GM18517 (cell line): ENCODE measurements around the gene CKB.

Source experiments
- ATAC-seq: cut with Tn5 transposase; IDR thresholded peaks from one replicate; pipeline ENCODE4 v1.9.1; 2021; ENCODE audit warnings: mild to moderate bottlenecking, moderate library complexity; ENCODE audit not compliant: unreplicated experiment

Gene CKB

GRCh38 chr14:103522649-103523574 is at the start of gene CKB:
CKB (minus strand) TSS chr14:103522830; CDS start chr14:103522493, 337 bp downstream.
- ATAC-seq, result no peak

- no peak for ATAC-seq
Observed at GRCh38 chr14:103569408-103569807, 46.8 kb upstream of the CKB start.

- ATAC-seq, result no peak
Observed at GRCh38 chr14:103568952-103569351, 46.3 kb upstream of the CKB start.

- ATAC-seq, result no peak
Observed at GRCh38 chr14:103563844-103564505, 41.3 kb upstream of the CKB start.

- no peak for ATAC-seq
Observed at GRCh38 chr14:103563226-103563620, 40.6 kb upstream of the CKB start.

GRCh38 chr14:103562429-103563225 is 40.0 kb upstream of the CKB start, which contains the start of the genes BAG5 and COA8:
BAG5 (minus strand) TSS chr14:103562657; CDS start chr14:103561164, 1,493 bp downstream.
COA8 (plus strand) TSS chr14:103562960; CDS start chr14:103563002, 42 bp downstream.
- peak; percentile 78 for ATAC-seq

- ATAC-seq, result peak; percentile 28
Observed at GRCh38 chr14:103562179-103562428, 39.5 kb upstream of the CKB start.

- no peak for ATAC-seq
Observed at GRCh38 chr14:103561381-103562178, 39.0 kb upstream of the CKB start.

GRCh38 chr14:103560691-103561090 is 38.1 kb upstream of the CKB start:
- ATAC-seq, result no peak

GRCh38 chr14:103559766-103560165 is 37.1 kb upstream of the CKB start:
- no peak for ATAC-seq

GRCh38 chr14:103558071-103558882 is 35.6 kb upstream of the CKB start:
- ATAC-seq, result no peak

- no peak for ATAC-seq
Observed at GRCh38 chr14:103556946-103557758, 34.5 kb upstream of the CKB start.

- no peak for ATAC-seq
Observed at GRCh38 chr14:103555559-103556337, 33.1 kb upstream of the CKB start.

- no peak for ATAC-seq
Observed at GRCh38 chr14:103552846-103553210, 30.2 kb upstream of the CKB start.

- ATAC-seq, result no peak
Observed at GRCh38 chr14:103552011-103552845, 29.6 kb upstream of the CKB start.

- ATAC-seq, result no peak
Observed at GRCh38 chr14:103551338-103551762, 28.7 kb upstream of the CKB start.
